Caco-2 (cell line): Measurements from ENCODE around the gene TMPRSS5. TPM values are rescaled to one million over a fixed set of nuclear protein-coding genes. Genes with fewer than 3 reads are reported as not detected.

Source experiments
- BruUV-seq: library from RNA; stranded (reverse); fragments of 400-500 nt; replicated peaks from 2 replicates; lab custom pipeline; 2021; lab: Mats Ljungman, UMichigan
- CTCF ChIA-PET: fragments of 300-600 bp; sonication (Branson Sonifier 250); formaldehyde crosslinking; loops from one replicate; lab custom pipeline; 2022; ENCODE audit warnings: antibody characterized with exemption; lab: Charles Lee
- POLR2A ChIA-PET: fragments of 300-600 bp; sonication (Branson Sonifier 250); formaldehyde crosslinking; loops from one replicate; lab custom pipeline; 2022; ENCODE audit warnings: antibody characterized with exemption; lab: Charles Lee
- DNase-seq, 2 experiments: peaks; one replicate each; pipeline versions ENCODE4 v3.0.0 to v3.0.0-alpha.2; 2020 to 2022
- H3K27me3 ChIP-seq: replicated peaks from 2 replicates; pipeline ENCODE4 v1.6.0; 2011; ENCODE audit warnings: low read length; ENCODE audit not compliant: control insufficient read depth, insufficient read depth
- H3K36me3 ChIP-seq: 2 replicates; pipeline ENCODE4 v1.5.1; 2011; ENCODE audit warnings: low read length; ENCODE audit not compliant: control insufficient read depth, insufficient read depth
- H3K4me1 ChIP-seq: fragments of 250-450 bp; sonication (Bioruptor Pico); 2 replicates; pipeline ENCODE4 v1.5.1; 2020; ENCODE audit warnings: mild to moderate bottlenecking
- H3K4me3 ChIP-seq: 2 replicates; pipeline ENCODE4 v1.5.1; 2011; ENCODE audit warnings: low read depth, mild to moderate bottlenecking, control low read depth, low read length
- H3K9me3 ChIP-seq: fragments of 250-450 bp; sonication (Bioruptor Pico); 2 replicates; pipeline ENCODE4 v1.5.1; 2020; ENCODE audit warnings: mild to moderate bottlenecking, moderate library complexity
- H3K27ac Mint-ChIP-seq: one replicate; pipeline ENCODE4 v1.8.0; 2022; ENCODE audit warnings: mixed read lengths; ENCODE audit not compliant: unreplicated experiment
- H3K27me3 Mint-ChIP-seq: one replicate; pipeline ENCODE4 v1.8.0; 2022; ENCODE audit warnings: mixed read lengths; ENCODE audit not compliant: insufficient read depth, unreplicated experiment
- H3K36me3 Mint-ChIP-seq: one replicate; pipeline ENCODE4 v1.8.0; 2022; ENCODE audit warnings: mild to moderate bottlenecking, mixed read lengths; ENCODE audit not compliant: insufficient read depth, unreplicated experiment
- H3K4me1 Mint-ChIP-seq: one replicate; pipeline ENCODE4 v1.8.0; 2022; ENCODE audit warnings: low read depth, mixed read lengths; ENCODE audit not compliant: unreplicated experiment
- H3K4me3 Mint-ChIP-seq: one replicate; pipeline ENCODE4 v1.8.0; 2022; ENCODE audit warnings: mild to moderate bottlenecking, moderate library complexity, mixed read lengths; ENCODE audit not compliant: unreplicated experiment
- H3K9me3 Mint-ChIP-seq: one replicate; pipeline ENCODE4 v1.8.0; 2022; ENCODE audit warnings: mixed read lengths; ENCODE audit not compliant: unreplicated experiment
- intact Hi-C: fragments of 100-400 bp; cut with micrococcal nuclease; formaldehyde crosslinking; loops from one replicate; pipeline ENCODE4 v1.10.0; 2022; ENCODE audit not compliant: unreplicated experiment
- total RNA-seq: library from RNA; stranded (reverse); gene quantifications from 2 replicates; pipeline ENCODE4 v1.2.3, GENCODE V29; 2022
- TF ChIP-seq, protein P1 (sequence below), 2 experiments: fragments of 200-600 bp in 1 of 2; IDR thresholded peaks; 1 replicate in 1 of 2; 2 replicates in 1 of 2; pipeline versions ENCODE4 v1.5.1 to v1.8.0; 2011 to 2022; ENCODE audit warnings: antibody characterized with exemption in 1 of 2, control low read depth in 1 of 2, inconsistent platforms in 1 of 2, low read depth in 1 of 2, low read length in 1 of 2, mild to moderate bottlenecking in 1 of 2, moderate library complexity in 1 of 2; ENCODE audit not compliant: insufficient read depth in 1 of 2, severe bottlenecking in 1 of 2, unreplicated experiment in 1 of 2

Gene TMPRSS5
- total RNA-seq, 1 experiment from 2014 or later = 2.4 TPM

GRCh38 chr11:113643006-113643585, 63.0 kb downstream of the TMPRSS5 start:
- Histone ChIP-seq H3K9me3 (0 out of 2 replicates have a peak, but pooled peaks cover 4% of the 10 kb centered on the region), H3K36me3 (no peaks in the 10 kb centered on the region), H3K4me3 (no peak overlapping the region), H3K27me3 (no peaks in the 10 kb centered on the region), H3K4me1 (peaks cover 31% of the 10 kb centered on the region)
- CTCF ChIA-PET = no interaction called here
- TF ChIP-seq, protein P1, sequence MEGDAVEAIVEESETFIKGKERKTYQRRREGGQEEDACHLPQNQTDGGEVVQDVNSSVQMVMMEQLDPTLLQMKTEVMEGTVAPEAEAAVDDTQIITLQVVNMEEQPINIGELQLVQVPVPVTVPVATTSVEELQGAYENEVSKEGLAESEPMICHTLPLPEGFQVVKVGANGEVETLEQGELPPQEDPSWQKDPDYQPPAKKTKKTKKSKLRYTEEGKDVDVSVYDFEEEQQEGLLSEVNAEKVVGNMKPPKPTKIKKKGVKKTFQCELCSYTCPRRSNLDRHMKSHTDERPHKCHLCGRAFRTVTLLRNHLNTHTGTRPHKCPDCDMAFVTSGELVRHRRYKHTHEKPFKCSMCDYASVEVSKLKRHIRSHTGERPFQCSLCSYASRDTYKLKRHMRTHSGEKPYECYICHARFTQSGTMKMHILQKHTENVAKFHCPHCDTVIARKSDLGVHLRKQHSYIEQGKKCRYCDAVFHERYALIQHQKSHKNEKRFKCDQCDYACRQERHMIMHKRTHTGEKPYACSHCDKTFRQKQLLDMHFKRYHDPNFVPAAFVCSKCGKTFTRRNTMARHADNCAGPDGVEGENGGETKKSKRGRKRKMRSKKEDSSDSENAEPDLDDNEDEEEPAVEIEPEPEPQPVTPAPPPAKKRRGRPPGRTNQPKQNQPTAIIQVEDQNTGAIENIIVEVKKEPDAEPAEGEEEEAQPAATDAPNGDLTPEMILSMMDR (IDR thresholded peaks at IDR 0.05; ENCODE audit: insufficient read depth in 1 of 2, low read depth in 1 of 2, low read length in 1 of 2, severe bottlenecking in 1 of 2, unreplicated experiment in 1 of 2) = no peak
- Mint-ChIP-seq H3K27me3 (no peaks in the 10 kb centered on the region), H3K9me3 (peaks cover 27% of the 10 kb centered on the region), H3K4me1 (peaks cover 34% of the 10 kb centered on the region), H3K4me3 (no peak overlapping the region), H3K36me3 (no peaks in the 10 kb centered on the region), H3K27ac (no peak overlapping the region)
- BruUV-seq = no TSS peak
- no peak for DNase-seq
- POLR2A ChIA-PET = no interaction called here
- intact Hi-C loops = no loop called here

GRCh38 chr11:113642090-113642489, 64.0 kb downstream of the TMPRSS5 start:
- BruUV-seq = no TSS peak
- no peak overlapping the region for H3K27ac Mint-ChIP-seq
- TF ChIP-seq, protein P1 (IDR thresholded peaks at IDR 0.05; ENCODE audit: insufficient read depth in 1 of 2, low read depth in 1 of 2, low read length in 1 of 2, severe bottlenecking in 1 of 2, unreplicated experiment in 1 of 2) = no peak

DNA sequence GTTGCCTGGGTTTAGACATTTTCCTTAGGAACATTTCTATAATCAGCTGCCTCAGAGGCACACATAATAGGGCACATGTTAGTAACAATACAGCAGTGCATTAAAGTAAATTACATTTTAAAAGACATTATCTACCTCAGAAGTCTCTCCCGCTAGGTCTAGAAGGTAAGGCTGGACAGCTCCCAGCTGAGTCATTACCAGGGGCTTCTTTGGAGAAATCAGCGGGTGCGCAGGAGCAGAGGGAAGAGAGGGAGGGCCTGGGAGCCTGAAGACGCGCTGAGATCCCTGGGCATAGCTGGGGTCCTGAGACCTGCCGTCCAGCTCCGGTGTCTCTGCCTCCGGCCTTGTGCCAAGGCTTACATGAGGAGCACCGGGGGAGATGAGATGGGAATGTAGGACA, 67.7 kb downstream of the TMPRSS5 start:
- Mint-ChIP-seq H3K9me3 (peaks cover 25% of the 10 kb centered on the region), H3K27ac (no peak overlapping the region), H3K4me1 (peaks cover 7% of the 10 kb centered on the region), H3K4me3 (no peak overlapping the region), H3K27me3 (no peaks in the 10 kb centered on the region), H3K36me3 (peaks cover 5% of the 10 kb centered on the region)
- H3K36me3 ChIP-seq = no peaks in the 10 kb centered on the region
- H3K9me3 ChIP-seq = 0 out of 2 replicates have a peak, but pooled peaks cover 3% of the 10 kb centered on the region
- ChIA-PET CTCF (interaction anchor here (1.1 kb wide), 1 partner anchor 91 kb away, joined by 3 read pairs; no protein-coding TSS in a partner anchor), POLR2A (no interaction called here)
- TF ChIP-seq, protein P1 (IDR thresholded peaks at IDR 0.05; ENCODE audit: insufficient read depth in 1 of 2, low read depth in 1 of 2, low read length in 1 of 2, severe bottlenecking in 1 of 2, unreplicated experiment in 1 of 2) = no peak
- intact Hi-C loops = no loop called here
- no peaks in the 10 kb centered on the region for H3K27me3 ChIP-seq
- H3K4me3 ChIP-seq = no peak overlapping the region
- DNase-seq = no peak
- H3K4me1 ChIP-seq = peaks cover 10% of the 10 kb centered on the region
- no TSS peak for BruUV-seq

More at GRCh38 chr11:113642090-113642489, 64.0 kb downstream of the TMPRSS5 start:
- Mint-ChIP-seq H3K27me3 (no peaks in the 10 kb centered on the region), H3K4me1 (peaks cover 24% of the 10 kb centered on the region), H3K9me3 (peaks cover 17% of the 10 kb centered on the region), H3K4me3 (no peak overlapping the region), H3K36me3 (no peaks in the 10 kb centered on the region)
- H3K36me3 ChIP-seq = no peaks in the 10 kb centered on the region
- H3K9me3 ChIP-seq = no peaks in the 10 kb centered on the region
- CTCF ChIA-PET = no interaction called here
- H3K27me3 ChIP-seq = no peaks in the 10 kb centered on the region
- H3K4me1 ChIP-seq = peaks cover 28% of the 10 kb centered on the region
- intact Hi-C loops = no loop called here
- no peak for DNase-seq
- POLR2A ChIA-PET = no interaction called here
- H3K4me3 ChIP-seq = no peak overlapping the region
